SIG-M5 (cell line): Measurements from ENCODE around the gene TPRA1.

Experiments
- DNase-seq: peaks from one replicate; lab custom pipeline; 2025; lab: John Stamatoyannopoulos, UW

Gene TPRA1

DNA sequence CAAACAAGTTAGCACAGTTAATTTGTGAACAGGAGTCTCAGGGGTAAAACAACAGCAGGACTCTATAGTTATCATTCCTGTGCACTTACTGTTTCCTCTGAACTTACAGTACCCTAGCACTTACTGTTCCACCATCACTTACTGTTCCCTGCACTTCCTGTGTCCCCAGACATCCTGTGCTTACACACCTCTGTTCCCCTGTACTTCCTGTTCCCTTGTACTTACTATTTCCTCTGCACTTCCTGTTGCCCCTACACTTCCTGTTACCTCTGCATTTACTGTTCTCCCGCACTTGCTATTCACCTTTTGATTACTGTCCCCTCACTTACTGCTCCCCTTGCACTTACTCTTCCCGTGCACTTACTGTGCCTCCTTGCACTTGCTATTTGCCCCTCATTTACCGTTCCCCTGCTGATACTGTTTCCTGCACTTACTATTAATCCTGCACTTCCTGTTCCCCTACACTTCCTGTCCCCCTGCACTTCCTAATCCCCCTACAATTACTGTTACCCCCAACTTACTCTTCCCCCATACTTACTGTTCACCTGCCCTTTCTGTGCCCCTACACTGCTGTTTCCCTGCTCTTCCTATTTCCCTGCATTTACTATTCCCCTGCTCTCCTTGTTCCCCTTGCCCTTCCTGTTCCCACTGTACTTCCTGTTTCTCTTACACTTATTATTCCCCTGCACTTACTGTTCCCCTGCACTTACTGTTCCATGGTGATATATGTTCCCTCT, 30.3 kb downstream of the TPRA1 start:
- DNase-seq = no peak

DNA sequence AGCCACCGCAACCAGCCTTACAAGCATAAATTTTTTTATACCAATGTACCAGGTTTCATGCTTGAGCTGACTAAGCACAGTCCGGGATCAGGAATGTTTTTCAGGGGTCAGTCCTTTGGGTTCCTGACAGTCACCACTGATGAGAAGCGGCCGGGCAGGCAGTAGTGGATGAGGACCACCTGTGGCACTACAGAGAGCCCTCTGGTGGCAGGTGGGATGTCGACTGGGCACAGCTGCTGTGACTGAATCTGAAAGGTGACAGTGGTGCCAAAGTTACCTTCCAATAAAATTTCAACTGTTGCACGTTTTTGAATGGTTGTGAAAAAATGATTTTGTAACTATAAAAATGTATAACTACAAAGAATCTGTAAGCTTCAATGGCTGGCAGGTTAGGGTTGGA, 34.0 kb downstream of the TPRA1 start:
- DNase-seq = no peak

DNA sequence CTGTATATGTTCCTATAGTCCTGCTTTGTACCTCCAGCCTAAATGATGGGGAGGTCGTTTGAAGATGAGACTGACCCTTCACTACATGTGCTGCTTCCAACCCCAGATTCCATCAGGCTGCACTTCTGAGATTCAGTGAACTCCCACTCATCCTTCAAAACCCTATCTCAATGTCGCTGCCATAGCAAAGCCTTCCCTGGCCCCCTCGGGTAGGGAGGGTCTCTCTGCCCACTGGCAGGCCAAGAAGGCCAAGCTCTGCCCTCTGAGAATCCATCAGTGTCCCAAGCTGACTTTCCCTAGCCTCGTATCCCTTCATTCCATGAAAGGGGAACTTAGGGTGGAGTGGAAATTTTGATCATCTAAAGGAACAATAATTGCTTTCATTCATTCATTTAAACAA, 35.4 kb downstream of the TPRA1 start:
- DNase-seq = no peak

DNA sequence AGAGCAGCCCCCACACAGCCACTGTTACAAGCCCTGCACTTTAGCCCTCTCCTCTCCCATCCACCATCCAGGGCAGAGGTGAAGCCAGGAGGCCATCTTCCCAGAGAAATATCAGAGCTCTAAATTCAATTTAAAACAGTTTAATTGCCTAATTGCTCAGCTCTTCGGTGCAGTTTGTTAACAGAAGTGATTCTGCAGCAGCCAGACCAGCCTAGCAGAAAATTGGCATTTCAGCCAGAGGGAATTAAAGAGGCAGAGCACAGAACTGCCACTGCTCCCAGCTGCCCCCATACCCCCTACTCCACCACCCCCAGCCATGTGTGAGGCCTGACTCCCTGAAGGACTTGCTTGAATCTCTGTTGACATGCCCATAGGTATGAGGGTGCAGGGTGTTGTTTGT, 38.5 kb downstream of the TPRA1 start:
- DNase-seq = no peak

- DNase-seq = no peak
Measured at GRCh38 chr3:127551178-127551577, 39.4 kb downstream of the TPRA1 start.

GRCh38 chr3:127550468-127551157, 39.9 kb downstream of the TPRA1 start:
- DNase-seq = no peak

- no peak for DNase-seq
Measured at GRCh38 chr3:127549826-127550467, 40.6 kb downstream of the TPRA1 start.

DNA sequence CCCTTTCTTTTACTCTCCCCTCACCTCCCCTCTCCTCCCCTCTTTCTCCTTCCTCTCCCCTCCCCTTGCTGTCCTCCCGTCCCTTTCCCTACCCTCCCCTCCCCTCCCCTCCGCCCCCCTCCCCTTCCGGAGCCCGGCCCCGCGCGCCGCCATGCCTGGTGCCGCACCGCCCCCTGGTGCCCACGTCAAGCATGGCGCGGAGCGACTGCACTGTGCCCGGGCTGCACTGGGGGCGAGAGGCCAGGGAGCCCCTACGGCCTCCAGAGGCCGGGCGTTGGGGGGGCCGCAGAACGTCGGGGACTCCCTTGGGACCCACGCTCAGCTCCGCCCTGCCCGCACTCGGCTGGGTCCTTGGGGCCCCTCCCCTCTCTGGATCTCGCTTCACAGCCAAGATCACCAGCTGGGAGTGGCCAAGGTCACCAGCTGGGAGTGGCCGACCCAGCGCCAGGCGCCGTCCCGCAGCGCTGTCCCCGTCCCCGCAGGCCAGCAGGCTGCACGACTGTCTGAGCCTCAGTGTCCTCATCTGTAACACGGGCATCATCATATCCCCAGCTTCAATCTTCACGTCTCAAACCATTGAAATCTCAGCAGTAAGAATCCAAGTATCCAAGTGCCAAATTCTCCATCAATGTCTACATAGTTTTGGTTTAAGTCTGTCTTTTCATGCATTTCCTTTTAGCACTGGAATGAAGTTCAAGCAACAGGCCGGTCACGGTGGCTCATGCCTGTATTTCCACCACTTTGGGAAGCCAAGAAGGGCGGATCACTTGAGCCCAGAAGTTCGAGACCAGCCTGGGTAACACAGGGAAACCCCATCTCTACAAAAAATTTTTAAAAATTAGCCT, 42.5 kb downstream of the TPRA1 start:
- DNase-seq = no peak

- no peak for DNase-seq
Measured at GRCh38 chr3:127546970-127547733, 43.4 kb downstream of the TPRA1 start.

GRCh38 chr3:127546554-127546953, 44.0 kb downstream of the TPRA1 start:
- DNase-seq = no peak

DNA sequence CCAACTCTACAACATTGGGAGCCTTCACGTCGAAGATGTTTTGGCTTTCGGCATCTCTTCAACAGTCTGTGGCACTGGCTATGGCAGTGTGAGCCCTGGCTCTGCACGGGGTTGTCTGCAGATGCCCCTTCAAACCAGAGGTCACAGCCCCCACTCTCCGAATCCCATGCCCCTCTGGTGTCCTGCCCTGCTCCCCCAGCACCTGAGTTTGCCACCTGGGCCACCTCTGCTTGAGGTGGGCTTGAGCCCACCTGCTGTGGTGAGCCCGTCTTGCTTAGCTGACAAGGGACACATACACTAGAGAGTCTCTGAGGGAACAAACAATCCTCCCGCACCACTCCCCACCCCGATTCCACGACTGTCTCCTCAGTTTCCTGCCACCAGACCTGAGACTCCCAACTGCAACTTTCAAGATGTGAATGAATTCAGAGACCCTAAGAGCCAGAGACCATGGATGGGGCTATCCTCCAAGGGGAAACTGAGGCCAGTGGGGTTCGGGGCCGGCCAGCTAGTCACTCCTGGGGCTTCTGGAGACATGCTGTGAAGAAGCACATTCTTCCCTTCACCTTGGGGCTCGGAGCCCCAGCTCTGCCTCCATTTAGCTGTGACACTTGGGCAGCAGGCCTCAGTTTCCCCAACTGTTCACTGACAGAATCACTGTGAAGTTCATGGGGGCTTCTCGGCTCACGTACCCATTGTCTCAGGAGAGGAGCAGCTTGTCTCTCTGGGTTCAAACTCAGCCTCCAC, 44.6 kb downstream of the TPRA1 start:
- DNase-seq = no peak

DNA sequence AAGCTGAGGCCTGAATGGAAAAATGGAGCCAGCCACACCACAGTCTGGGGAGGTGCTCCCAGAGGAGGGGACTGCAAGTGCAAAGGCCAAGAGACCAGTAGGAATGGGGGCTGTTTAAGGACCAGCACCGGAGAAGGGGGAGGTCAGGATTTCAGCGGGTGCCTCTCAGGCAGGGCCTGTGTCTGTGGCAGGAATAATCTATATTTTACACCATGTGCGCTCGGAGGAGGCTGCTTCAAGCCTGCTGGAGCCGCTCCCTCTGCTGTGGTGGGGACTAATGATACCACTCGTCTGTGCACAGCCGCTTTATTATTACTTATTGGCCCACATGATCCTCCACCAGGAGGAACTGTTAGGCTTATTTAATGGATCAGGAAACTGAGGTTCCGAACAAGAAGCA, 45.3 kb downstream of the TPRA1 start:
- DNase-seq = no peak

GRCh38 chr3:127544803-127545201, 45.7 kb downstream of the TPRA1 start:
- DNase-seq = no peak

GRCh38 chr3:127544192-127544802, 46.2 kb downstream of the TPRA1 start:
- DNase-seq = no peak

GRCh38 chr3:127543441-127543840, 47.1 kb downstream of the TPRA1 start:
- no peak for DNase-seq

- no peak for DNase-seq
Measured at GRCh38 chr3:127542441-127542952, 48.0 kb downstream of the TPRA1 start.

DNA sequence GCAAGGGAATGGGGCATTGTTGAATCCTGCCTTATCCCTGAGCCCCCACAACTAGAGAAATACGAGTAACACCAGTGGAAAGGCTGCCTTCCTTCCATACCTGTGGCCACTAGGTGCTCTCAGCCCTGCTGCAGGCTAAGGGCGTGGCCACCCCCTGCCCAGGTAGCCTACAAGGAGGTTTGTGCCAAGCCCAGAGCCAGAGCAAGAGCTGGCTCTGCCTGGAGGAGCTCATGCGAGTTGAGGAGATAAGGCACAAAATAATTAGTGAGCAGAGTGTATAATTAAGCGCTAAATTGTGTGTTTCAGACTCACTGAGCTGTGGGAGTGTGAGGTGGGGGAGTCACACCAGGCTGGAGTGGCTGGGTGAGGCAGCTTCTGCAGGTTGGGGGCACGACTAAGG, 49.2 kb downstream of the TPRA1 start:
- no peak for DNase-seq

GRCh38 chr3:127539366-127540060, 51.0 kb downstream of the TPRA1 start:
- no peak for DNase-seq

DNA sequence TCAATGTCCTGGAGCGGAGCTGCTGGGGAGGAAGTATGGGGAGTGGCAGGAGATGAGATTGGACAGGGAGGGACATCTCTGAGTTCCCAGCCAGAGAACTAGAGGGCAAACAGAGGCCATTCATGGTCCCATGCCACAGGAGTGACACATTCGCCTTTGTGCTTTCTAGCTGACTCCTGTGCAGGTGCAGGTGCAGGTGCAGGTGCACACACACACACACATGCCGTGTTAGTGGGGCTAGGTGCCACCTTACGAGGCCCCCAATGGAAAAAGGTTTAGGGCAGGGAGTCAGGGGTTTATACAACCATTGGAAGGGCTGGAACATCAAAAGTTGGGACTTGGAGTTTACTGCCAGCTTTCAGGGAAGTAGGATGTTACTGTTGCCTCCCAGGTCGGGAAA, 52.0 kb downstream of the TPRA1 start:
- no peak for DNase-seq
